SK-N-SH treated with all-trans-retinoic acid at 6 μM for 48 hours (cell line): ENCODE results near the gene MYH8.

ENCODE experiments used
- ATAC-seq: fragments of 200-7000 bp; cut with Tn5 transposase; 3 replicates; pipeline ENCODE4 v1.9.1; 2020; ENCODE audit warnings: mild to moderate bottlenecking, moderate library complexity
- ARNTL ChIP-seq: fragments of 450-650 bp; formaldehyde crosslinking; IDR thresholded peaks from 2 replicates; pipeline ENCODE4 v1.5.0; 2020; ENCODE audit warnings: low read depth, mild to moderate bottlenecking, moderate library complexity, borderline replicate concordance
- BACH2 ChIP-seq: fragments of 250-450 bp; sonication (Bioruptor Pico); IDR thresholded peaks from 2 replicates; pipeline ENCODE4 v1.9.0; 2021; ENCODE audit warnings: mild to moderate bottlenecking, borderline replicate concordance
- CREB5 ChIP-seq: fragments of 250-450 bp; sonication (Bioruptor Pico); IDR thresholded peaks from 2 replicates; pipeline ENCODE4 v1.5.1; 2020; ENCODE audit warnings: low read depth, mild to moderate bottlenecking, moderate library complexity
- CSDC2 ChIP-seq: fragments of 250-450 bp; sonication (Bioruptor Pico); IDR thresholded peaks from 2 replicates; pipeline ENCODE4 v1.5.0; 2020; ENCODE audit warnings: mild to moderate bottlenecking, moderate library complexity
- CSRNP3 ChIP-seq: fragments of 250-450 bp; sonication (Bioruptor Pico); IDR thresholded peaks from 2 replicates; pipeline ENCODE4 v1.5.1; 2021; ENCODE audit warnings: mild to moderate bottlenecking, moderate library complexity
- ESRRG ChIP-seq: fragments of 250-450 bp; sonication (Bioruptor Pico); IDR thresholded peaks from 2 replicates; pipeline ENCODE4 v1.6.1; 2021; ENCODE audit warnings: mild to moderate bottlenecking
- GLIS3 ChIP-seq: fragments of 250-450 bp; sonication (Bioruptor Pico); IDR thresholded peaks from 2 replicates; pipeline ENCODE4 v1.5.0; 2020; ENCODE audit warnings: mild to moderate bottlenecking, moderate library complexity
- ISL1 ChIP-seq: fragments of 250-450 bp; sonication (Bioruptor Pico); IDR thresholded peaks from 2 replicates; pipeline ENCODE4 v2.1.2; 2022; ENCODE audit warnings: mild to moderate bottlenecking, moderate library complexity
- OSR1 ChIP-seq: fragments of 250-450 bp; sonication (Bioruptor Pico); IDR thresholded peaks from 2 replicates; pipeline ENCODE4 v1.8.0; 2022; ENCODE audit warnings: moderate library complexity, mild to moderate bottlenecking, inconsistent platforms
- PATZ1 ChIP-seq: fragments of 250-450 bp; sonication (Bioruptor Pico); IDR thresholded peaks from 2 replicates; pipeline ENCODE4 v1.8.0; 2020; ENCODE audit warnings: mild to moderate bottlenecking, moderate library complexity, borderline replicate concordance
- POU6F1 ChIP-seq: fragments of 250-450 bp; sonication (Bioruptor Pico); IDR thresholded peaks from 2 replicates; pipeline ENCODE4 v1.8.0; 2021; ENCODE audit warnings: low read depth, mild to moderate bottlenecking, moderate library complexity, borderline replicate concordance
- RARB ChIP-seq: fragments of 250-450 bp; sonication (Bioruptor Pico); IDR thresholded peaks from 2 replicates; pipeline ENCODE4 v1.8.0; 2021; ENCODE audit warnings: mild to moderate bottlenecking, moderate library complexity
- SNAI2 ChIP-seq: fragments of 250-450 bp; sonication (Bioruptor Pico); IDR thresholded peaks from 2 replicates; pipeline ENCODE4 v1.5.0; 2020; ENCODE audit warnings: mild to moderate bottlenecking, moderate library complexity
- TCF4 ChIP-seq: fragments of 250-450 bp; sonication (Bioruptor Pico); IDR thresholded peaks from 2 replicates; pipeline ENCODE4 v1.8.0; 2021; ENCODE audit warnings: mild to moderate bottlenecking, moderate library complexity, borderline replicate concordance
- TOX ChIP-seq: fragments of 250-450 bp; sonication (Bioruptor Pico); IDR thresholded peaks from 2 replicates; pipeline ENCODE4 v1.8.0; 2021; ENCODE audit warnings: mild to moderate bottlenecking, moderate library complexity, borderline replicate concordance
- TSHZ2 ChIP-seq: fragments of 250-450 bp; sonication (Bioruptor Pico); IDR thresholded peaks from 2 replicates; pipeline ENCODE4 v1.5.0; 2020; ENCODE audit warnings: mild to moderate bottlenecking, moderate library complexity
- ZC3H10 ChIP-seq: fragments of 250-450 bp; sonication (Bioruptor Pico); IDR thresholded peaks from 2 replicates; pipeline ENCODE4 v1.5.1; 2021; ENCODE audit warnings: mild to moderate bottlenecking, moderate library complexity
- ZFP3 ChIP-seq: fragments of 250-450 bp; sonication (Bioruptor Pico); IDR thresholded peaks from 2 replicates; pipeline ENCODE4 v1.5.0; 2020; ENCODE audit warnings: mild to moderate bottlenecking, moderate library complexity
- ZFP30 ChIP-seq: fragments of 450-650 bp; formaldehyde crosslinking; IDR thresholded peaks from 2 replicates; pipeline ENCODE4 v1.5.0; 2022; ENCODE audit warnings: mild to moderate bottlenecking, moderate library complexity
- ZNF565 ChIP-seq: fragments of 450-650 bp; formaldehyde crosslinking; conservative IDR thresholded peaks from 2 replicates; pipeline ENCODE4 v1.5.0; 2020; ENCODE audit warnings: low read depth, mild to moderate bottlenecking, moderate library complexity
- ZNF70 ChIP-seq: fragments of 450-650 bp; formaldehyde crosslinking; IDR thresholded peaks from 2 replicates; pipeline ENCODE4 v1.5.0; 2020; ENCODE audit warnings: mild to moderate bottlenecking, moderate library complexity
- ZNF8 ChIP-seq: fragments of 450-650 bp; formaldehyde crosslinking; IDR thresholded peaks from 2 replicates; pipeline ENCODE4 v1.5.0; 2020; ENCODE audit warnings: mild to moderate bottlenecking, moderate library complexity

Gene MYH8

GRCh38 chr17:10435096-10435495 is 13.3 kb upstream of the MYH8 start:
- no peak for ATAC-seq
- TF ChIP-seq ZFP3 (CRISPR knock-in tag): no peak
- no peak for TF ChIP-seq PATZ1 (CRISPR knock-in tag)
- TF ChIP-seq ZFP30 (CRISPR knock-in tag): no peak
- no peak for TF ChIP-seq TCF4
- no peak for TF ChIP-seq TSHZ2
- no peak for TF ChIP-seq RARB (CRISPR knock-in tag)
- no peak for TF ChIP-seq CREB5 (CRISPR knock-in tag)
- TF ChIP-seq ZNF8 (CRISPR knock-in tag): no peak
- TF ChIP-seq BACH2: no peak
- TF ChIP-seq CSDC2: no peak
- no peak for TF ChIP-seq ARNTL
- TF ChIP-seq SNAI2 (CRISPR knock-in tag): no peak
- no peak for TF ChIP-seq ESRRG (CRISPR knock-in tag)
- no peak for TF ChIP-seq CSRNP3 (CRISPR knock-in tag)
- no peak for TF ChIP-seq ZNF565 (CRISPR knock-in tag)
- no peak for TF ChIP-seq POU6F1
- no peak for TF ChIP-seq ZC3H10 (CRISPR knock-in tag)
- TF ChIP-seq ISL1: no peak

GRCh38 chr17:10429421-10430045 is 7.8 kb upstream of the MYH8 start:
- no peak for ATAC-seq
- TF ChIP-seq RARB (CRISPR knock-in tag): no peak
- TF ChIP-seq ESRRG (CRISPR knock-in tag): no peak
- no peak for TF ChIP-seq PATZ1 (CRISPR knock-in tag)
- TF ChIP-seq POU6F1: no peak
- TF ChIP-seq TSHZ2: no peak
- no peak for TF ChIP-seq ZNF70 (CRISPR knock-in tag)
- TF ChIP-seq SNAI2 (CRISPR knock-in tag): no peak
- no peak for TF ChIP-seq ZFP30 (CRISPR knock-in tag)
- TF ChIP-seq CSRNP3 (CRISPR knock-in tag): no peak
- no peak for TF ChIP-seq ARNTL
- TF ChIP-seq GLIS3 (CRISPR knock-in tag): no peak
- TF ChIP-seq TOX (CRISPR knock-in tag): no peak
- no peak for TF ChIP-seq BACH2
- TF ChIP-seq OSR1 (CRISPR knock-in tag): no peak
